ENCODE results near the gene RABEP1. TPM values are rescaled to one million over a fixed set of nuclear protein-coding genes. Genes with fewer than 3 reads are reported as not detected.

The RABEP1 gene
- total and polyA plus RNA-seq, 9 donors: 15.1 to 48.7 (median 40.0) TPM

DNA sequence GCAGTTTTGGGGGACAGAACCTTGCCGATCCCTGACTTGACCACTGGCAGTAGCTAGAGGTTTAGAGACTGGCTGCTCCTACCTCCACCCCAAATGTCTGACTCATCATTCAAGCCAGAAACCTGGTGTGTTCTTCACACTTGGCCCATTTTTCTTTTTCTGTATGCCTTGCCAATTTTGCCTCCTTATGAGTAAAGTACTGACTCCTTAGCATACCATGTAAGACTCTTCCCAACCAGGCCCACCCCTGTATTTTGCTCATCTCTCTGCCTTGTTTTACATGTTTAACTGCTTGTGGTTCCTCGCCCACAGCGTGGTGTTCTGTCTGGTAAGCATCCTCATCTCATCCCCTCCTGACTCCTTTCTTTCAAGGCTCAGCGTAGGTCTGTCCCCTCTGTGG lies 99.5 kb downstream of the RABEP1 start:
- H3K27ac ChIP-seq: no peak overlapping the region
- no peak overlapping the region for H3K4me3 ChIP-seq
- H3K4me1 ChIP-seq (ENCODE audit: insufficient read depth): no peaks in the 10 kb centered on the region
- TF ChIP-seq EP300 (IDR thresholded peaks at IDR 0.05) (no peak), POLR2A (IDR thresholded peaks at IDR 0.05) (no peak)
- TF ChIP-seq, protein P1, sequence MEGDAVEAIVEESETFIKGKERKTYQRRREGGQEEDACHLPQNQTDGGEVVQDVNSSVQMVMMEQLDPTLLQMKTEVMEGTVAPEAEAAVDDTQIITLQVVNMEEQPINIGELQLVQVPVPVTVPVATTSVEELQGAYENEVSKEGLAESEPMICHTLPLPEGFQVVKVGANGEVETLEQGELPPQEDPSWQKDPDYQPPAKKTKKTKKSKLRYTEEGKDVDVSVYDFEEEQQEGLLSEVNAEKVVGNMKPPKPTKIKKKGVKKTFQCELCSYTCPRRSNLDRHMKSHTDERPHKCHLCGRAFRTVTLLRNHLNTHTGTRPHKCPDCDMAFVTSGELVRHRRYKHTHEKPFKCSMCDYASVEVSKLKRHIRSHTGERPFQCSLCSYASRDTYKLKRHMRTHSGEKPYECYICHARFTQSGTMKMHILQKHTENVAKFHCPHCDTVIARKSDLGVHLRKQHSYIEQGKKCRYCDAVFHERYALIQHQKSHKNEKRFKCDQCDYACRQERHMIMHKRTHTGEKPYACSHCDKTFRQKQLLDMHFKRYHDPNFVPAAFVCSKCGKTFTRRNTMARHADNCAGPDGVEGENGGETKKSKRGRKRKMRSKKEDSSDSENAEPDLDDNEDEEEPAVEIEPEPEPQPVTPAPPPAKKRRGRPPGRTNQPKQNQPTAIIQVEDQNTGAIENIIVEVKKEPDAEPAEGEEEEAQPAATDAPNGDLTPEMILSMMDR (IDR thresholded peaks at IDR 0.05): no peak
- no peaks in the 10 kb centered on the region for H3K27me3 ChIP-seq
- no peaks in the 10 kb centered on the region for H3K9me3 ChIP-seq
- WGBS, 3 donors: 87 to 94% (median 93%) methylated on average over 4 of the region's 4 CpGs
- no peak for DNase-seq
- intact Hi-C loops (cut with DNase I): no loop called here
- H3K36me3 ChIP-seq: no peaks in the 10 kb centered on the region

DNA sequence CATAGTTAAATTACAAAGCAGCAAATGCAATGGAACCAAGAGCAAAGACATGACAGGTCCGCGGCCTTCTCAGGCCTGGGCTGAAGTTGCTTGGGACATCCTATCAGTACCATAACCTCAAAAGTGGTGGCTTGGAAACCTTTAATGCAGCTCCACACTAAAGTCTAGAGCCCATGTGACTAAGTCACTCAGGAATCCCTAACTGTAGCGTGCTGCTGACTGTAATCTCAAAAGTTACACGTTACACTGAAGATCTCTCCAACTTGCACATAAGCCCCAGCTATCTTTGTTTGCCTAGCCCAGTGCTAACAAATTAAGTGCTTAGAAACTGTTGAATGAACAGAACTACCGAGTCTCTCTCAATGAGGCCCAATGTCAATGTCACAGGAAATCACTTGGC lies 109.6 kb downstream of the RABEP1 start:
- Histone ChIP-seq H3K4me3 (no peak overlapping the region), H3K27ac (no peak overlapping the region), H3K36me3 (no peaks in the 10 kb centered on the region), H3K27me3 (no peaks in the 10 kb centered on the region), H3K4me1 (ENCODE audit: insufficient read depth) (no peaks in the 10 kb centered on the region), H3K9me3 (no peaks in the 10 kb centered on the region)
- TF ChIP-seq POLR2A (IDR thresholded peaks at IDR 0.05): no peak
- TF ChIP-seq, protein P1 (IDR thresholded peaks at IDR 0.05): no peak
- no peak for TF ChIP-seq EP300 (IDR thresholded peaks at IDR 0.05)
- DNase-seq: no peak
- intact Hi-C loops (cut with DNase I): no loop called here
- 84 to 94% (median 86%) methylated on average over 5 of the region's 5 CpGs for WGBS, 3 donors

DNA sequence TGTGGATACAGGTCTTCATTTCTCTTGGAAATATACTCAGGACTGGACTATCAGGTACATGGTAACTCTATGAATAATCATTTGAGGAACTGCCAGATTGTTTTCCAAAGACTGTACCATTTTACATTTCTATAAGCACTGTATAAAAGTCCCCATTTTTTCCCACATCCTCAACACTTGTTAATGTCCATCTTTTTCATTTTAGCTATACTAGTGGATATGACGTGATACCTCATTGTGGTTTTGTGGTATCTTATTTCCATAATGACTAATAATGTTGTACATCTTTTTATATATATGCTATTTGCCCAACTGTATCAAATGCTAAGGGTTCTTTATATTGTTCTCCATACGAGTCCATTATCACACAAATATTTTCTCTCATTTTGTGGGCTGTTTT lies 114.5 kb downstream of the RABEP1 start:
- 89 to 96% (median 94%) methylated on average over 2 of the region's 2 CpGs for WGBS, 3 donors
- Histone ChIP-seq H3K4me1 (ENCODE audit: insufficient read depth) (no peaks in the 10 kb centered on the region), H3K9me3 (no peaks in the 10 kb centered on the region), H3K27ac (no peak overlapping the region), H3K4me3 (no peak overlapping the region), H3K36me3 (no peaks in the 10 kb centered on the region), H3K27me3 (no peaks in the 10 kb centered on the region)
- TF ChIP-seq POLR2A (IDR thresholded peaks at IDR 0.05) (no peak), EP300 (IDR thresholded peaks at IDR 0.05) (no peak)
- TF ChIP-seq, protein P1 (IDR thresholded peaks at IDR 0.05): no peak
- intact Hi-C loops (cut with DNase I): no loop called here
- DNase-seq: no peak

- WGBS, 3 donors: 86 to 90% (median 88%) methylated on average over 6 of the region's 6 CpGs
- Histone ChIP-seq H3K36me3 (no peaks in the 10 kb centered on the region), H3K27ac (no peak overlapping the region), H3K4me3 (no peak overlapping the region), H3K27me3 (no peaks in the 10 kb centered on the region), H3K9me3 (no peaks in the 10 kb centered on the region), H3K4me1 (ENCODE audit: insufficient read depth) (no peaks in the 10 kb centered on the region)
- intact Hi-C loops (cut with DNase I): no loop called here
- no peak for TF ChIP-seq POLR2A (IDR thresholded peaks at IDR 0.05)
- no peak for TF ChIP-seq EP300 (IDR thresholded peaks at IDR 0.05)
- DNase-seq: no peak
These were observed 117.7 kb downstream of the RABEP1 start for GRCh38 chr17:5399767-5400166.

DNA sequence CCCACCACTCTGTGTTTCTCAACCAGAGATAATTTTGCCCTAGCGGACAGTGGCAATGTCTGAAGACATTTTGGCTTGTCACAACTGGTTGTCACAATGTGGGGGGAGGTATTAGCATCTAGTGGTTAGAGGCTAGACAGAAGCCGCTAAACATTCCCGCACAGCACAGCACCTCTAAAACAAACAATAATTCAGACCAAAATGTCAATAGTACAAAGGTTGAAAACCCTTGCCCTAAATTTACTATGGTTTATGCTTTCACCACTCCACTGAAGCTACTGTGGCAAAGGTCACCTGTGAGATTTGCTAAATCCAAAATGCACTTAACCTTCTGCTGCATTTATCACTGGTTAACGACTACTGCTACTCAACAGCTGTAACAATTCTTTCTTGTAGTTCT lies 123.3 kb downstream of the RABEP1 start:
- intact Hi-C loops (cut with DNase I): no loop called here

More for the DNA sequence above, 123.3 kb downstream of the RABEP1 start:
- no peaks in the 10 kb centered on the region for H3K9me3 ChIP-seq
- TF ChIP-seq POLR2A (IDR thresholded peaks at IDR 0.05) (no peak), EP300 (IDR thresholded peaks at IDR 0.05) (no peak)
- TF ChIP-seq, protein P1 (IDR thresholded peaks at IDR 0.05): no peak
- no peak overlapping the region for H3K4me3 ChIP-seq
- H3K36me3 ChIP-seq: no peaks in the 10 kb centered on the region
- H3K27ac ChIP-seq: no peak overlapping the region
- no peaks in the 10 kb centered on the region for H3K4me1 ChIP-seq (ENCODE audit: insufficient read depth)
- H3K27me3 ChIP-seq: no peaks in the 10 kb centered on the region
- no peak for DNase-seq
- WGBS, 3 donors: 67 to 73% (median 70%) methylated on average over 4 of the region's 4 CpGs

Data from ovary (tissue), 9 donors.